Neural cell (in vitro differentiated cells): ENCODE data around the gene GDAP2. TPM values are rescaled to one million over a fixed set of nuclear protein-coding genes. Genes with fewer than 3 reads are reported as not detected.
"Not testable (repeated sequence)": the region's sequence is repeated elsewhere in the genome, so short reads cannot be mapped to it uniquely, and the experiment has no call there.

Experiments
- H2AFZ ChIP-seq: fragments of 200-600, 300-800 bp; sonication (generic), shearing (Covaris generic); 2 replicates; pipeline ENCODE4 v1.6.0; 2014; ENCODE audit warnings: low read depth, mild to moderate bottlenecking, antibody characterized with exemption, low read length, moderate library complexity
- H3F3A ChIP-seq: fragments of 200-600 bp; shearing (Covaris generic); 2 replicates; pipeline ENCODE4 v1.6.1; 2016; ENCODE audit warnings: mild to moderate bottlenecking, moderate library complexity, mixed read lengths, antibody characterized with exemption, low read length; ENCODE audit not compliant: insufficient read depth, poor library complexity, severe bottlenecking
- H3K27ac ChIP-seq: fragments of 200-600, 300-800 bp; sonication (generic), shearing (Covaris generic); 2 replicates; pipeline ENCODE4 v1.5.1; 2014; ENCODE audit warnings: mild to moderate bottlenecking, low read length, moderate library complexity
- H3K27me3 ChIP-seq: fragments of 300-800, 200-600 bp; sonication (generic), shearing (Covaris generic); 2 replicates; pipeline ENCODE4 v1.6.0; 2014; ENCODE audit warnings: mild to moderate bottlenecking, low read depth, low read length, moderate library complexity; ENCODE audit not compliant: insufficient read depth
- H3K36me3 ChIP-seq: fragments of 300-800, 200-600 bp; sonication (generic), shearing (Covaris generic); 2 replicates; pipeline ENCODE4 v1.5.1; 2014; ENCODE audit warnings: mild to moderate bottlenecking, antibody characterized with exemption, low read length, moderate library complexity; ENCODE audit not compliant: insufficient read depth
- H3K4me2 ChIP-seq: fragments of 300-800, 200-600 bp; sonication (generic), shearing (Covaris generic); 2 replicates; pipeline ENCODE4 v1.6.0; 2014; ENCODE audit warnings: mild to moderate bottlenecking, low read length
- H3K4me3 ChIP-seq: fragments of 300-800, 200-600 bp; sonication (generic), shearing (Covaris generic); 2 replicates; pipeline ENCODE4 v1.5.1; 2014; ENCODE audit warnings: mild to moderate bottlenecking, low read length, moderate library complexity
- H3K79me2 ChIP-seq: fragments of 200-600 bp; shearing (Covaris generic); replicated peaks from 2 replicates; pipeline ENCODE4 v1.6.0; 2014; ENCODE audit warnings: mild to moderate bottlenecking, low read length, moderate library complexity; ENCODE audit not compliant: insufficient read depth
- H3K9ac ChIP-seq: fragments of 300-800, 200-600 bp; sonication (generic), shearing (Covaris generic); 2 replicates; pipeline ENCODE4 v1.6.1; 2016; ENCODE audit warnings: mild to moderate bottlenecking, low read length, mixed read lengths
- H3K9me2 ChIP-seq: fragments of 200-600 bp; shearing (Covaris generic); 2 replicates; pipeline ENCODE4 v1.6.1; 2016; ENCODE audit warnings: mild to moderate bottlenecking, low read length, mixed read lengths; ENCODE audit not compliant: insufficient read depth
- H3K9me3 ChIP-seq: fragments of 200-600, 300-800 bp; sonication (generic), shearing (Covaris generic); 2 replicates; pipeline ENCODE4 v1.6.1; 2016; ENCODE audit warnings: mild to moderate bottlenecking, mixed run types, low read length, moderate library complexity, mixed read lengths
- H4K20me1 ChIP-seq: fragments of 200-600 bp; shearing (Covaris generic); 2 replicates; pipeline ENCODE4 v1.6.1; 2016; ENCODE audit warnings: mild to moderate bottlenecking, mixed run types; ENCODE audit not compliant: insufficient read depth
- EP300 ChIP-seq: fragments of 450-650 bp; conservative IDR thresholded peaks from 2 replicates; pipeline ENCODE4 v1.6.1; 2014; ENCODE audit warnings: antibody characterized with exemption, mild to moderate bottlenecking, moderate library complexity; ENCODE audit not compliant: poor library complexity, severe bottlenecking
- EZH2 ChIP-seq: fragments of 200-600, 300-800 bp; shearing (Covaris generic), sonication (generic); IDR thresholded peaks from 2 replicates; pipeline ENCODE4 v1.6.1; 2014; ENCODE audit warnings: antibody characterized with exemption, low read length, borderline replicate concordance, mild to moderate bottlenecking; ENCODE audit not compliant: insufficient read depth, poor library complexity, severe bottlenecking
- MXI1 ChIP-seq: fragments of 450-650 bp; conservative IDR thresholded peaks from 2 replicates; pipeline ENCODE4 v1.6.1; 2014; ENCODE audit warnings: antibody characterized with exemption, mild to moderate bottlenecking; ENCODE audit not compliant: poor library complexity, severe bottlenecking
- POLR2AphosphoS5 ChIP-seq: IDR thresholded peaks from 2 replicates; pipeline ENCODE4 v1.6.1; 2012
- RAD21 ChIP-seq: fragments of 450-650 bp; conservative IDR thresholded peaks from 2 replicates; pipeline ENCODE4 v1.6.1; 2014; ENCODE audit warnings: antibody characterized with exemption, mild to moderate bottlenecking, moderate library complexity
- SMC3 ChIP-seq: fragments of 450-650 bp; conservative IDR thresholded peaks from 2 replicates; pipeline ENCODE4 v1.6.1; 2014; ENCODE audit warnings: antibody characterized with exemption, mild to moderate bottlenecking, moderate library complexity; ENCODE audit not compliant: poor library complexity
- TAF1 ChIP-seq: IDR thresholded peaks from 2 replicates; pipeline ENCODE4 v1.6.1; 2012; ENCODE audit warnings: low read depth
- polyA plus RNA-seq: library from polyadenylated mRNA; depleted of rRNA; stranded (reverse); fragments of >200 nt; gene quantifications from 2 replicates; pipeline ENCODE4 v1.2.3, GENCODE V29; 2014
- TF ChIP-seq, protein P1 (sequence below): IDR thresholded peaks from 2 replicates; pipeline ENCODE4 v1.6.1; 2012; ENCODE audit warnings: borderline replicate concordance
- TF ChIP-seq, protein P2 (sequence below): fragments of 450-650 bp; IDR thresholded peaks from 2 replicates; pipeline ENCODE4 v1.5.1; 2014; ENCODE audit warnings: antibody characterized with exemption, mild to moderate bottlenecking, moderate library complexity; ENCODE audit not compliant: poor library complexity, severe bottlenecking

GDAP2 gene
- polyA plus RNA-seq, 1 donor from 2014 or later, result 6.8 TPM

DNA sequence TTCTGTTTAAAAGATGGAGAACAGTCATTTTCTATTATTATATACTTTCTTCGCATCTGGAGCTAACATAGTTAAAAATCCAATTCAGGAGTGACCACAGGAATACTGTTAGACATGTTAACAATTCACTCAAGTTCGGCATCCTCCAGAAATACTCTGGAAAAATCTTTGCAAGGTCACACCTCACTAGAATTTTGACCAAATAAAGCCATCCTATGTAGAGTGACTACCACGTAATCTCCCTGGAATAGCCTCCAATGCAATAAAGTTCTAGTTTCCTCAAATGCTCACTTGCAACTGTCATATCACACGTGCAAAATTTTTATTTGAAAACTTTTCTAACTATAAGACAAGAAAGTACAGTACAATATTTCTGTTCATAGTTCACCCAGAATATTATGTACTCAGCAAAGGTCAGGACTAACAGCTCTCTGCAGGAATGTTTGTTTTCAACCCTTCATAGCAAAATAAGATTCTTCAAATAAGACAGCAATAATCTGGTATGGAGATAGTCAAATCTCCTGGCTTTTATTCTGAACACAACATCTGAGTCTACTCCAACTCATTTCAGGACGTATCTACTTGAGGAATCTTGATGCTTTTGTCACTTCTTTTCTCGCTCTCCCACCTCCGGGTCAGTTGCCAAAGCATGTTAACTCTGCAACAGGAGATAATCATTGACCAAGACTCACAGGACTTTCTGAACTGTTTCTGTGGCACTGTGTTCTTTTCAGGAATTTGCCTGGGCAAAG, 82.6 kb downstream of the GDAP2 start:
- no peaks in the 10 kb centered on the region for H3K36me3 ChIP-seq
- no peaks in the 10 kb centered on the region for H3K9me2 ChIP-seq
- H3K9me3 ChIP-seq, result no peaks in the 10 kb centered on the region
- H2AFZ ChIP-seq, result no peak overlapping the region
- no peak overlapping the region for H3K27ac ChIP-seq
- no peaks in the 10 kb centered on the region for H3K27me3 ChIP-seq
- H3K4me3 ChIP-seq, result no peak overlapping the region
- H3K4me2 ChIP-seq, result no peak overlapping the region
- H3F3A ChIP-seq, result no peaks in the 10 kb centered on the region
- H3K9ac ChIP-seq, result no peak overlapping the region
- TF ChIP-seq RAD21 (no peak), MXI1 (no peak), TAF1 (no peak), SMC3 (no peak), EP300 (no peak), POLR2AphosphoS5 (no peak), EZH2 (no peak)
- TF ChIP-seq, protein P1, sequence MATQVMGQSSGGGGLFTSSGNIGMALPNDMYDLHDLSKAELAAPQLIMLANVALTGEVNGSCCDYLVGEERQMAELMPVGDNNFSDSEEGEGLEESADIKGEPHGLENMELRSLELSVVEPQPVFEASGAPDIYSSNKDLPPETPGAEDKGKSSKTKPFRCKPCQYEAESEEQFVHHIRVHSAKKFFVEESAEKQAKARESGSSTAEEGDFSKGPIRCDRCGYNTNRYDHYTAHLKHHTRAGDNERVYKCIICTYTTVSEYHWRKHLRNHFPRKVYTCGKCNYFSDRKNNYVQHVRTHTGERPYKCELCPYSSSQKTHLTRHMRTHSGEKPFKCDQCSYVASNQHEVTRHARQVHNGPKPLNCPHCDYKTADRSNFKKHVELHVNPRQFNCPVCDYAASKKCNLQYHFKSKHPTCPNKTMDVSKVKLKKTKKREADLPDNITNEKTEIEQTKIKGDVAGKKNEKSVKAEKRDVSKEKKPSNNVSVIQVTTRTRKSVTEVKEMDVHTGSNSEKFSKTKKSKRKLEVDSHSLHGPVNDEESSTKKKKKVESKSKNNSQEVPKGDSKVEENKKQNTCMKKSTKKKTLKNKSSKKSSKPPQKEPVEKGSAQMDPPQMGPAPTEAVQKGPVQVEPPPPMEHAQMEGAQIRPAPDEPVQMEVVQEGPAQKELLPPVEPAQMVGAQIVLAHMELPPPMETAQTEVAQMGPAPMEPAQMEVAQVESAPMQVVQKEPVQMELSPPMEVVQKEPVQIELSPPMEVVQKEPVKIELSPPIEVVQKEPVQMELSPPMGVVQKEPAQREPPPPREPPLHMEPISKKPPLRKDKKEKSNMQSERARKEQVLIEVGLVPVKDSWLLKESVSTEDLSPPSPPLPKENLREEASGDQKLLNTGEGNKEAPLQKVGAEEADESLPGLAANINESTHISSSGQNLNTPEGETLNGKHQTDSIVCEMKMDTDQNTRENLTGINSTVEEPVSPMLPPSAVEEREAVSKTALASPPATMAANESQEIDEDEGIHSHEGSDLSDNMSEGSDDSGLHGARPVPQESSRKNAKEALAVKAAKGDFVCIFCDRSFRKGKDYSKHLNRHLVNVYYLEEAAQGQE, result no peak
- TF ChIP-seq, protein P2, sequence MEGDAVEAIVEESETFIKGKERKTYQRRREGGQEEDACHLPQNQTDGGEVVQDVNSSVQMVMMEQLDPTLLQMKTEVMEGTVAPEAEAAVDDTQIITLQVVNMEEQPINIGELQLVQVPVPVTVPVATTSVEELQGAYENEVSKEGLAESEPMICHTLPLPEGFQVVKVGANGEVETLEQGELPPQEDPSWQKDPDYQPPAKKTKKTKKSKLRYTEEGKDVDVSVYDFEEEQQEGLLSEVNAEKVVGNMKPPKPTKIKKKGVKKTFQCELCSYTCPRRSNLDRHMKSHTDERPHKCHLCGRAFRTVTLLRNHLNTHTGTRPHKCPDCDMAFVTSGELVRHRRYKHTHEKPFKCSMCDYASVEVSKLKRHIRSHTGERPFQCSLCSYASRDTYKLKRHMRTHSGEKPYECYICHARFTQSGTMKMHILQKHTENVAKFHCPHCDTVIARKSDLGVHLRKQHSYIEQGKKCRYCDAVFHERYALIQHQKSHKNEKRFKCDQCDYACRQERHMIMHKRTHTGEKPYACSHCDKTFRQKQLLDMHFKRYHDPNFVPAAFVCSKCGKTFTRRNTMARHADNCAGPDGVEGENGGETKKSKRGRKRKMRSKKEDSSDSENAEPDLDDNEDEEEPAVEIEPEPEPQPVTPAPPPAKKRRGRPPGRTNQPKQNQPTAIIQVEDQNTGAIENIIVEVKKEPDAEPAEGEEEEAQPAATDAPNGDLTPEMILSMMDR, result no peak
- no peaks in the 10 kb centered on the region for H4K20me1 ChIP-seq
- no peaks in the 10 kb centered on the region for H3K79me2 ChIP-seq

DNA sequence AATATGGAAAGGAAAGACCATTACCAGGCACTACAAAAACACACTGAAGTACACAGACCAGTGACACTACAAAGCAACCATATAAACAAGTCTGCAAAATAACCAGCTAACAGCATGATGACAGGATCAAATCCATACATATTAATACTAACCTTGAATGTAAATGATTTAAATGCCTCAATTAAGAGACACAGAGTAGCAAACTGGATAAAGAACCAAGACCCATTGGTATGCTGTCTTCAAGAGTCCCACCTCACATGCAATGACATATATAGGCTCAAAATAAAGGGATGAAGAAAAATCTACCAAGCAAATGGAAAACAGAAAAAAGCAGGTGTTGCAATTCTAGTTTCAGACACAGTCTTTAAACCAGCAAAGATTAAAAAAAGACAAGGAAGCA, 84.9 kb downstream of the GDAP2 start:
- H3K9me2 ChIP-seq, H4K20me1 ChIP-seq, H3K9me3 ChIP-seq, H3K36me3 ChIP-seq, H3K9ac ChIP-seq, H3K4me2 ChIP-seq, H2AFZ ChIP-seq, H3K27ac ChIP-seq, H3F3A ChIP-seq, H3K79me2 ChIP-seq, H3K27me3 ChIP-seq, H3K4me3 ChIP-seq: not testable (repeated sequence)

DNA sequence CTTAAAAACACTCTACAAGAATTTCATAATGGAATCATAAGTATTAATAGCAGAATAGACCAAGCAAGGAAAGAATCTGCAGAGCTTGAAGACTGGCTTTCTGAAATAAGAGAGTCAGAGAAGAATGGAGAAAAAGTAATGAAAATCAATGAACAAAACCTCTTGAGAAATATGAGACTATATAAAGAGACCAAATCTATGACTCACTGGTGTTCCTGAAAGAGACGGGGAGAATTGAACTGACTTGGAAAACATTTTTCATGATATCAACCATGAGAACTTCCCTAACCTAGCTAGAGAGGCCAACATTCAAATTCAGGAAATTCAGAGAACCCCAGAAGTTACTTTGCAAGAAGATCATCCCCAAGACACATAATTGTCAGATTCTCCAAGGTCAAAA, 85.6 kb downstream of the GDAP2 start:
- Histone ChIP-seq H3K36me3 (no peaks in the 10 kb centered on the region), H2AFZ (no peak overlapping the region), H3K27ac (no peak overlapping the region), H3K27me3 (no peaks in the 10 kb centered on the region), H3K9me2 (no peaks in the 10 kb centered on the region), H3K4me2 (no peak overlapping the region), H3K79me2 (no peaks in the 10 kb centered on the region), H3K9me3 (no peaks in the 10 kb centered on the region), H4K20me1 (no peaks in the 10 kb centered on the region), H3F3A (no peaks in the 10 kb centered on the region), H3K4me3 (no peak overlapping the region), H3K9ac (no peak overlapping the region)
- TF ChIP-seq, protein P1, result no peak
- TF ChIP-seq POLR2AphosphoS5 (no peak), EP300 (no peak), SMC3 (no peak), RAD21 (no peak), MXI1 (no peak), EZH2 (no peak), TAF1 (no peak)
- TF ChIP-seq, protein P2, result no peak
